ENCODE data around the gene DMRTB1.

- TF ChIP-seq ZNF274 (IDR thresholded peaks at IDR 0.05; ENCODE audit: low read depth, low read length) (no peak), YY1 (IDR thresholded peaks at IDR 0.05; ENCODE audit: insufficient read depth, insufficient read length) (no peak), SUZ12 (IDR thresholded peaks at IDR 0.05; ENCODE audit: extremely low read depth, insufficient read depth, insufficient read length) (no peak)
Observed at GRCh38 chr1:53483170-53483569, 24.0 kb downstream of the DMRTB1 start.
